HepG2 (cell line): Measurements from ENCODE around the gene SOBP. TPM values are rescaled to one million over a fixed set of nuclear protein-coding genes. Genes with fewer than 3 reads are reported as not detected.

Experiments used
- GATA4 ChIP-seq: sonication (generic); IDR thresholded peaks from 2 replicates; pipeline ENCODE4 v1.6.1; 2016; ENCODE audit warnings: antibody characterized with exemption, low read depth, borderline replicate concordance
- MLLT10 ChIP-seq: sonication (generic); formaldehyde crosslinking; IDR thresholded peaks from 2 replicates; pipeline ENCODE4 v1.4.0; 2020; ENCODE audit warnings: missing genetic modification reagents
- SIN3A ChIP-seq: IDR thresholded peaks from 2 replicates; pipeline ENCODE4 v1.6.1; 2011; ENCODE audit warnings: low read depth, mild to moderate bottlenecking, control low read depth, low read length, borderline replicate concordance
- YEATS2 ChIP-seq: sonication (generic); formaldehyde crosslinking; IDR thresholded peaks from 2 replicates; pipeline ENCODE4 v1.4.0; 2020; ENCODE audit warnings: missing genetic modification reagents, borderline replicate concordance
- ZNF232 ChIP-seq: sonication (generic); formaldehyde crosslinking; IDR thresholded peaks from 2 replicates; pipeline ENCODE4 v1.4.0; 2020; ENCODE audit warnings: missing genetic modification reagents, borderline replicate concordance
- ZNF510 ChIP-seq: sonication (generic); formaldehyde crosslinking; IDR thresholded peaks from 2 replicates; pipeline ENCODE4 v1.4.0; 2020; ENCODE audit warnings: low read depth, mild to moderate bottlenecking, missing genetic modification reagents
- ZNF605 ChIP-seq: sonication (generic); formaldehyde crosslinking; IDR thresholded peaks from 2 replicates; pipeline ENCODE4 v1.8.0; 2022; ENCODE audit warnings: mild to moderate bottlenecking, missing genetic modification reagents
- ZNF614 ChIP-seq: IDR thresholded peaks from 2 replicates; pipeline ENCODE4 v1.6.1; 2018; ENCODE audit warnings: missing biosample characterization, missing genetic modification reagents, inconsistent platforms, borderline replicate concordance
- polyA plus RNA-seq, 8 experiments: library from polyadenylated mRNA; depleted of rRNA in 3 of 8; stranded (reverse) in 7 of 8; unstranded in 1 of 8; fragments of >200 nt; fragmentation: Illumina TruSeq in 4 of 8; extraction: Trizol in 4 of 8; gene quantifications; 2 replicates each; pipeline versions ENCODE4 v1.2.1 to v1.2.3, GENCODE V29; 2011 to 2016; ENCODE audit warnings: low read depth in 4 of 8, missing spikeins in 1 of 8, mixed read lengths in 1 of 8; ENCODE audit not compliant: insufficient read depth in 1 of 8
- total RNA-seq, 5 experiments: library from RNA; depleted of rRNA; stranded (reverse); fragments of >200 nt; fragmentation: Illumina TruSeq; extraction: Trizol; gene quantifications; 2 replicates each; pipeline ENCODE4 v1.2.3, GENCODE V29; 2016; ENCODE audit warnings: low read depth in 1 of 5
- TF ChIP-seq, protein P1 (sequence below): sonication (generic); formaldehyde crosslinking; IDR thresholded peaks from 2 replicates; pipeline ENCODE4 v1.5.0; 2020; ENCODE audit warnings: mild to moderate bottlenecking, missing genetic modification reagents, borderline replicate concordance
- TF ChIP-seq, protein P2 (sequence below): sonication (generic); formaldehyde crosslinking; IDR thresholded peaks from 2 replicates; pipeline ENCODE4 v1.8.1; 2023; ENCODE audit warnings: mild to moderate bottlenecking, missing genetic modification reagents
- TF ChIP-seq, protein P3 (sequence below): sonication (generic); formaldehyde crosslinking; IDR thresholded peaks from 2 replicates; pipeline ENCODE4 v1.5.1; 2020; ENCODE audit warnings: missing genetic modification reagents, mild to moderate bottlenecking, borderline replicate concordance
- TF ChIP-seq, protein P4 (sequence below): sonication (generic); formaldehyde crosslinking; IDR thresholded peaks from 2 replicates; pipeline ENCODE4 v1.5.0; 2020; ENCODE audit warnings: missing genetic modification reagents
- TF ChIP-seq, protein P5 (sequence below): sonication (generic); formaldehyde crosslinking; IDR thresholded peaks from 2 replicates; pipeline ENCODE4 v1.9.0; 2021; ENCODE audit warnings: missing genetic modification reagents, borderline replicate concordance

SOBP gene
- total and polyA plus RNA-seq, 2 of the 13 experiments (the other 11 are each of a cell fraction or from before 2014, with no cell fraction given) = 1.5 to 6.9 TPM

DNA sequence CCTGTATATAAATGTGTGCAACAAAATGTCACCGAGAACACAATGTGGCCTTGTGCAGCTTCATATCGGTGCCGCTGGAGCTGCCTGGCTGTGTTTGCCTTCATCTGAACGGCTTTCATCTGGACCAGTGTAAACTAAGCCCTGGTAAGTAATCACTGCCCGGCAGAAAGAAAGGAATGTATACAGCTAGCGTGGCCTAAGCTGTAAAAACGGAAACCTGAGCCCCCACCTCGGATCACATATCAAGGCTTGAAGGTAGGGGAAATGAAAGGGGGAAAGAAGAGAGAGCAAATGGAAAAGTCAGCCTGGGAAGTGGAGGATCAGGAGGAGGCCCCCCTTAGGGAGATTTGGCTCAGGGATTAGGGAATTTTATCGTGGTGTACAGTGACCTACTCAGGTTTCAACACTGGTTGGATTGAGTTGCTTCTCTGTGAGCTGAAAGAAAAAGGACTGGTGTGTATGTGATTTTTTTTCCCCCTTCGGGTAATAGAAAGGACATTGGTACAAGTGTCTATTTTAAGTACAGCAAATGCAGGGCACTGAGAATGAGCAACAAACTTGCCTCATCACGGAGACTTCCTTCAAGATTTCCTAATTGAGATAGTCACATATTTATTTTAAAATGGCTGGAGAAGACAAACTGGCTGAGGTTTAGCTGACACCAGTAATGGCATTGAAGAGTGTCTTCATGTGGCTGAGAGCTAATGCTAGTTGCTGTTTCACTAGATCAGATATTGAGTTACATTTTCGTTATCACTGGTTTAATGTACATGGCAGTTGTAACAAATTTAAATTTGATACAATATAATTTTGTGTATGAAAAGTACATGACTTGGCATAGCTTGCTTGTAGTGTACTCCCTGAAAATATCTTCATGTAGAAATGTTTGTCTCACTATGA is 3.5 kb downstream of the SOBP start (continued):
- TF ChIP-seq, protein P1, sequence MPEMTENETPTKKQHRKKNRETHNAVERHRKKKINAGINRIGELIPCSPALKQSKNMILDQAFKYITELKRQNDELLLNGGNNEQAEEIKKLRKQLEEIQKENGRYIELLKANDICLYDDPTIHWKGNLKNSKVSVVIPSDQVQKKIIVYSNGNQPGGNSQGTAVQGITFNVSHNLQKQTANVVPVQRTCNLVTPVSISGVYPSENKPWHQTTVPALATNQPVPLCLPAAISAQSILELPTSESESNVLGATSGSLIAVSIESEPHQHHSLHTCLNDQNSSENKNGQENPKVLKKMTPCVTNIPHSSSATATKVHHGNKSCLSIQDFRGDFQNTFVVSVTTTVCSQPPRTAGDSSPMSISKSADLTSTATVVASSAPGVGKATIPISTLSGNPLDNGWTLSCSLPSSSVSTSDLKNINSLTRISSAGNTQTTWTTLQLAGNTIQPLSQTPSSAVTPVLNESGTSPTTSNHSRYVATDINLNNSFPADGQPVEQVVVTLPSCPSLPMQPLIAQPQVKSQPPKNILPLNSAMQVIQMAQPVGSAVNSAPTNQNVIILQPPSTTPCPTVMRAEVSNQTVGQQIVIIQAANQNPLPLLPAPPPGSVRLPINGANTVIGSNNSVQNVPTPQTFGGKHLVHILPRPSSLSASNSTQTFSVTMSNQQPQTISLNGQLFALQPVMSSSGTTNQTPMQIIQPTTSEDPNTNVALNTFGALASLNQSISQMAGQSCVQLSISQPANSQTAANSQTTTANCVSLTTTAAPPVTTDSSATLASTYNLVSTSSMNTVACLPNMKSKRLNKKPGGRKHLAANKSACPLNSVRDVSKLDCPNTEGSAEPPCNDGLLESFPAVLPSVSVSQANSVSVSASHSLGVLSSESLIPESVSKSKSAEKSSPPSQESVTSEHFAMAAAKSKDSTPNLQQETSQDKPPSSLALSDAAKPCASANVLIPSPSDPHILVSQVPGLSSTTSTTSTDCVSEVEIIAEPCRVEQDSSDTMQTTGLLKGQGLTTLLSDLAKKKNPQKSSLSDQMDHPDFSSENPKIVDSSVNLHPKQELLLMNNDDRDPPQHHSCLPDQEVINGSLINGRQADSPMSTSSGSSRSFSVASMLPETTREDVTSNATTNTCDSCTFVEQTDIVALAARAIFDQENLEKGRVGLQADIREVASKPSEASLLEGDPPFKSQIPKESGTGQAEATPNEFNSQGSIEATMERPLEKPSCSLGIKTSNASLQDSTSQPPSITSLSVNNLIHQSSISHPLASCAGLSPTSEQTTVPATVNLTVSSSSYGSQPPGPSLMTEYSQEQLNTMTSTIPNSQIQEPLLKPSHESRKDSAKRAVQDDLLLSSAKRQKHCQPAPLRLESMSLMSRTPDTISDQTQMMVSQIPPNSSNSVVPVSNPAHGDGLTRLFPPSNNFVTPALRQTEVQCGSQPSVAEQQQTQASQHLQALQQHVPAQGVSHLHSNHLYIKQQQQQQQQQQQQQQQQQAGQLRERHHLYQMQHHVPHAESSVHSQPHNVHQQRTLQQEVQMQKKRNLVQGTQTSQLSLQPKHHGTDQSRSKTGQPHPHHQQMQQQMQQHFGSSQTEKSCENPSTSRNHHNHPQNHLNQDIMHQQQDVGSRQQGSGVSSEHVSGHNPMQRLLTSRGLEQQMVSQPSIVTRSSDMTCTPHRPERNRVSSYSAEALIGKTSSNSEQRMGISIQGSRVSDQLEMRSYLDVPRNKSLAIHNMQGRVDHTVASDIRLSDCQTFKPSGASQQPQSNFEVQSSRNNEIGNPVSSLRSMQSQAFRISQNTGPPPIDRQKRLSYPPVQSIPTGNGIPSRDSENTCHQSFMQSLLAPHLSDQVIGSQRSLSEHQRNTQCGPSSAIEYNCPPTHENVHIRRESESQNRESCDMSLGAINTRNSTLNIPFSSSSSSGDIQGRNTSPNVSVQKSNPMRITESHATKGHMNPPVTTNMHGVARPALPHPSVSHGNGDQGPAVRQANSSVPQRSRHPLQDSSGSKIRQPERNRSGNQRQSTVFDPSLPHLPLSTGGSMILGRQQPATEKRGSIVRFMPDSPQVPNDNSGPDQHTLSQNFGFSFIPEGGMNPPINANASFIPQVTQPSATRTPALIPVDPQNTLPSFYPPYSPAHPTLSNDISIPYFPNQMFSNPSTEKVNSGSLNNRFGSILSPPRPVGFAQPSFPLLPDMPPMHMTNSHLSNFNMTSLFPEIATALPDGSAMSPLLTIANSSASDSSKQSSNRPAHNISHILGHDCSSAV = no peak
- no peak for TF ChIP-seq ZNF510 (CRISPR knock-in tag)
- peak; percentile 74 for TF ChIP-seq ZNF605 (CRISPR knock-in tag)
- 0 out of 2 replicates have a peak, but pooled peaks have one; percentile 44 for TF ChIP-seq ZNF232 (CRISPR knock-in tag)
- TF ChIP-seq ZNF614 (CRISPR knock-in tag) = peak; percentile 67
- TF ChIP-seq, protein P2, sequence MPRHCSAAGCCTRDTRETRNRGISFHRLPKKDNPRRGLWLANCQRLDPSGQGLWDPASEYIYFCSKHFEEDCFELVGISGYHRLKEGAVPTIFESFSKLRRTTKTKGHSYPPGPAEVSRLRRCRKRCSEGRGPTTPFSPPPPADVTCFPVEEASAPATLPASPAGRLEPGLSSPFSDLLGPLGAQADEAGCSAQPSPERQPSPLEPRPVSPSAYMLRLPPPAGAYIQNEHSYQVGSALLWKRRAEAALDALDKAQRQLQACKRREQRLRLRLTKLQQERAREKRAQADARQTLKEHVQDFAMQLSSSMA (CRISPR knock-in tag) = no peak
- peak; percentile 68; the same call in 1 of the 2 replicates for TF ChIP-seq YEATS2
- TF ChIP-seq, protein P3, sequence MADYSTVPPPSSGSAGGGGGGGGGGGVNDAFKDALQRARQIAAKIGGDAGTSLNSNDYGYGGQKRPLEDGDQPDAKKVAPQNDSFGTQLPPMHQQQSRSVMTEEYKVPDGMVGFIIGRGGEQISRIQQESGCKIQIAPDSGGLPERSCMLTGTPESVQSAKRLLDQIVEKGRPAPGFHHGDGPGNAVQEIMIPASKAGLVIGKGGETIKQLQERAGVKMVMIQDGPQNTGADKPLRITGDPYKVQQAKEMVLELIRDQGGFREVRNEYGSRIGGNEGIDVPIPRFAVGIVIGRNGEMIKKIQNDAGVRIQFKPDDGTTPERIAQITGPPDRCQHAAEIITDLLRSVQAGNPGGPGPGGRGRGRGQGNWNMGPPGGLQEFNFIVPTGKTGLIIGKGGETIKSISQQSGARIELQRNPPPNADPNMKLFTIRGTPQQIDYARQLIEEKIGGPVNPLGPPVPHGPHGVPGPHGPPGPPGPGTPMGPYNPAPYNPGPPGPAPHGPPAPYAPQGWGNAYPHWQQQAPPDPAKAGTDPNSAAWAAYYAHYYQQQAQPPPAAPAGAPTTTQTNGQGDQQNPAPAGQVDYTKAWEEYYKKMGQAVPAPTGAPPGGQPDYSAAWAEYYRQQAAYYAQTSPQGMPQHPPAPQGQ = 0 out of 2 replicates have a peak, but pooled peaks have one; percentile 81
- peak; percentile 68; the same call in 1 of the 2 replicates for TF ChIP-seq SIN3A
- TF ChIP-seq, protein P4, sequence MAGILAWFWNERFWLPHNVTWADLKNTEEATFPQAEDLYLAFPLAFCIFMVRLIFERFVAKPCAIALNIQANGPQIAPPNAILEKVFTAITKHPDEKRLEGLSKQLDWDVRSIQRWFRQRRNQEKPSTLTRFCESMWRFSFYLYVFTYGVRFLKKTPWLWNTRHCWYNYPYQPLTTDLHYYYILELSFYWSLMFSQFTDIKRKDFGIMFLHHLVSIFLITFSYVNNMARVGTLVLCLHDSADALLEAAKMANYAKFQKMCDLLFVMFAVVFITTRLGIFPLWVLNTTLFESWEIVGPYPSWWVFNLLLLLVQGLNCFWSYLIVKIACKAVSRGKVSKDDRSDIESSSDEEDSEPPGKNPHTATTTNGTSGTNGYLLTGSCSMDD = no peak
- TF ChIP-seq MLLT10 = no peak
- TF ChIP-seq GATA4 = no peak
- TF ChIP-seq, protein P5, sequence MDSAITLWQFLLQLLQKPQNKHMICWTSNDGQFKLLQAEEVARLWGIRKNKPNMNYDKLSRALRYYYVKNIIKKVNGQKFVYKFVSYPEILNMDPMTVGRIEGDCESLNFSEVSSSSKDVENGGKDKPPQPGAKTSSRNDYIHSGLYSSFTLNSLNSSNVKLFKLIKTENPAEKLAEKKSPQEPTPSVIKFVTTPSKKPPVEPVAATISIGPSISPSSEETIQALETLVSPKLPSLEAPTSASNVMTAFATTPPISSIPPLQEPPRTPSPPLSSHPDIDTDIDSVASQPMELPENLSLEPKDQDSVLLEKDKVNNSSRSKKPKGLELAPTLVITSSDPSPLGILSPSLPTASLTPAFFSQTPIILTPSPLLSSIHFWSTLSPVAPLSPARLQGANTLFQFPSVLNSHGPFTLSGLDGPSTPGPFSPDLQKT (CRISPR knock-in tag) = no peak
